Activated naive CD8-positive, alpha-beta T cell treated with anti-CD3 and anti-CD28 coated beads, Interleukin-2, amount 50 U/mL, for 24 hours (primary cell): ENCODE results near the gene TST.
A peak's percentile ranks its signal among the peaks of the same experiment; 100 is the strongest.

Source experiments
- ATAC-seq: fragments of 150-1000 bp; cut with Tn5 transposase; one replicate; pipeline ENCODE4 v1.10.0; 2021
- DNase-seq: peaks from one replicate; pipeline ENCODE4 v3.0.0; 2021
- H3K27ac Mint-ChIP-seq: one replicate; pipeline ENCODE4 v1.8.0; 2021; ENCODE audit warnings: mild to moderate bottlenecking, mixed read lengths
- H3K27me3 Mint-ChIP-seq: one replicate; pipeline ENCODE4 v1.8.0; 2021; ENCODE audit warnings: mixed read lengths
- H3K36me3 Mint-ChIP-seq: one replicate; pipeline ENCODE4 v1.8.0; 2021; ENCODE audit warnings: low read depth, mixed read lengths
- H3K4me1 Mint-ChIP-seq: one replicate; pipeline ENCODE4 v1.8.0; 2021; ENCODE audit warnings: mixed read lengths
- H3K4me3 Mint-ChIP-seq: one replicate; pipeline ENCODE4 v1.8.0; 2021; ENCODE audit warnings: mild to moderate bottlenecking, moderate library complexity, mixed read lengths
- H3K9me3 Mint-ChIP-seq: one replicate; pipeline ENCODE4 v1.8.0; 2021; ENCODE audit warnings: mixed read lengths

The TST gene

GRCh38 chr22:37018086-37018814 is 997 bp downstream of the TST start:
- no peaks in the 10 kb centered on the region for H3K36me3 Mint-ChIP-seq
- peak overlapping the region; percentile 42 for H3K4me3 Mint-ChIP-seq
- H3K27me3 Mint-ChIP-seq: peaks cover 22% of the 10 kb centered on the region
- ATAC-seq (no peak), DNase-seq (no peak)
- H3K4me1 Mint-ChIP-seq: peaks cover 11% of the 10 kb centered on the region
- H3K9me3 Mint-ChIP-seq: no peaks in the 10 kb centered on the region
- no peak overlapping the region for H3K27ac Mint-ChIP-seq

GRCh38 chr22:37017356-37017755 is 1.9 kb downstream of the TST start:
- Mint-ChIP-seq H3K4me3 (no peak overlapping the region), H3K27me3 (peaks cover 22% of the 10 kb centered on the region), H3K36me3 (no peaks in the 10 kb centered on the region), H3K9me3 (no peaks in the 10 kb centered on the region), H3K4me1 (peaks cover 11% of the 10 kb centered on the region), H3K27ac (no peak overlapping the region)
- ATAC-seq (no peak), DNase-seq (no peak)

GRCh38 chr22:37016134-37016910 is 2.9 kb downstream of the TST start:
- no peak for ATAC-seq
- Mint-ChIP-seq H3K36me3 (no peaks in the 10 kb centered on the region), H3K27me3 (peaks cover 18% of the 10 kb centered on the region), H3K27ac (no peak overlapping the region), H3K4me3 (no peak overlapping the region), H3K4me1 (peaks cover 11% of the 10 kb centered on the region), H3K9me3 (no peaks in the 10 kb centered on the region)
- DNase-seq: no peak

GRCh38 chr22:37015587-37015878 is 3.7 kb downstream of the TST start:
- ATAC-seq (no peak), DNase-seq (no peak)
- no peaks in the 10 kb centered on the region for H3K9me3 Mint-ChIP-seq
- H3K4me1 Mint-ChIP-seq: peaks cover 10% of the 10 kb centered on the region
- H3K27ac Mint-ChIP-seq: no peak overlapping the region
- H3K27me3 Mint-ChIP-seq: peaks cover 13% of the 10 kb centered on the region
- H3K36me3 Mint-ChIP-seq: no peaks in the 10 kb centered on the region
- no peak overlapping the region for H3K4me3 Mint-ChIP-seq

- Mint-ChIP-seq H3K4me1 (peaks cover 5% of the 10 kb centered on the region), H3K36me3 (no peaks in the 10 kb centered on the region), H3K9me3 (no peaks in the 10 kb centered on the region), H3K27ac (no peak overlapping the region), H3K27me3 (peaks cover 8% of the 10 kb centered on the region), H3K4me3 (no peak overlapping the region)
- DNase-seq (no peak), ATAC-seq (no peak)
Measured at GRCh38 chr22:37014835-37015586, 4.2 kb downstream of the TST start.

GRCh38 chr22:37014415-37014806 is 4.8 kb downstream of the TST start:
- ATAC-seq (no peak), DNase-seq (no peak)
- no peaks in the 10 kb centered on the region for H3K9me3 Mint-ChIP-seq
- H3K27me3 Mint-ChIP-seq: peaks cover 10% of the 10 kb centered on the region
- no peak overlapping the region for H3K27ac Mint-ChIP-seq
- no peaks in the 10 kb centered on the region for H3K36me3 Mint-ChIP-seq
- H3K4me1 Mint-ChIP-seq: peaks cover 3% of the 10 kb centered on the region
- no peak overlapping the region for H3K4me3 Mint-ChIP-seq

- Mint-ChIP-seq H3K4me3 (no peak overlapping the region), H3K36me3 (no peaks in the 10 kb centered on the region), H3K4me1 (no peaks in the 10 kb centered on the region), H3K9me3 (no peaks in the 10 kb centered on the region), H3K27me3 (peaks cover 8% of the 10 kb centered on the region), H3K27ac (no peak overlapping the region)
- no peak for ATAC-seq
- DNase-seq: no peak
Measured at GRCh38 chr22:37012956-37013355, 6.3 kb downstream of the TST start.

GRCh38 chr22:37012262-37012904 is 6.9 kb downstream of the TST start:
- Mint-ChIP-seq H3K9me3 (no peaks in the 10 kb centered on the region), H3K4me1 (no peaks in the 10 kb centered on the region), H3K27ac (no peak overlapping the region), H3K36me3 (no peaks in the 10 kb centered on the region), H3K27me3 (peaks cover 5% of the 10 kb centered on the region), H3K4me3 (no peak overlapping the region)
- ATAC-seq: no peak
- no peak for DNase-seq

- Mint-ChIP-seq H3K36me3 (no peaks in the 10 kb centered on the region), H3K27ac (no peak overlapping the region), H3K9me3 (no peaks in the 10 kb centered on the region), H3K4me3 (no peak overlapping the region), H3K4me1 (no peaks in the 10 kb centered on the region), H3K27me3 (peaks cover 6% of the 10 kb centered on the region)
- DNase-seq: no peak
- ATAC-seq: no peak
Measured at GRCh38 chr22:37011472-37011871, 7.8 kb downstream of the TST start.

GRCh38 chr22:37010976-37011375 is 8.3 kb downstream of the TST start:
- H3K4me3 Mint-ChIP-seq: no peak overlapping the region
- no peak for ATAC-seq
- H3K27me3 Mint-ChIP-seq: peaks cover 10% of the 10 kb centered on the region
- no peak for DNase-seq
- H3K36me3 Mint-ChIP-seq: no peaks in the 10 kb centered on the region
- no peak overlapping the region for H3K27ac Mint-ChIP-seq
- H3K4me1 Mint-ChIP-seq: no peaks in the 10 kb centered on the region
- no peaks in the 10 kb centered on the region for H3K9me3 Mint-ChIP-seq

GRCh38 chr22:37010174-37010573 is 9.1 kb downstream of the TST start:
- H3K4me3 Mint-ChIP-seq: no peak overlapping the region
- DNase-seq (no peak), ATAC-seq (no peak)
- no peaks in the 10 kb centered on the region for H3K9me3 Mint-ChIP-seq
- H3K27me3 Mint-ChIP-seq: peaks cover 11% of the 10 kb centered on the region
- H3K36me3 Mint-ChIP-seq: no peaks in the 10 kb centered on the region
- H3K4me1 Mint-ChIP-seq: no peaks in the 10 kb centered on the region
- no peak overlapping the region for H3K27ac Mint-ChIP-seq

GRCh38 chr22:37009490-37009889 is 9.8 kb downstream of the TST start:
- Mint-ChIP-seq H3K27me3 (peaks cover 15% of the 10 kb centered on the region), H3K27ac (no peak overlapping the region), H3K4me1 (no peaks in the 10 kb centered on the region), H3K9me3 (no peaks in the 10 kb centered on the region), H3K4me3 (no peak overlapping the region), H3K36me3 (no peaks in the 10 kb centered on the region)
- no peak for DNase-seq
- ATAC-seq: no peak

GRCh38 chr22:37008365-37008764 is 10.9 kb downstream of the TST start:
- ATAC-seq (no peak), DNase-seq (no peak)
- H3K36me3 Mint-ChIP-seq: no peaks in the 10 kb centered on the region
- no peaks in the 10 kb centered on the region for H3K9me3 Mint-ChIP-seq
- H3K27me3 Mint-ChIP-seq: peaks cover 17% of the 10 kb centered on the region
- H3K4me3 Mint-ChIP-seq: no peak overlapping the region
- no peaks in the 10 kb centered on the region for H3K4me1 Mint-ChIP-seq
- H3K27ac Mint-ChIP-seq: no peak overlapping the region

- no peak for DNase-seq
- no peak overlapping the region for H3K27ac Mint-ChIP-seq
Measured at GRCh38 chr22:37007651-37008050, 11.6 kb downstream of the TST start.

More at GRCh38 chr22:37007651-37008050, 11.6 kb downstream of the TST start:
- no peak for ATAC-seq
- no peak overlapping the region for H3K4me3 Mint-ChIP-seq
- no peaks in the 10 kb centered on the region for H3K4me1 Mint-ChIP-seq
- no peaks in the 10 kb centered on the region for H3K36me3 Mint-ChIP-seq
- no peaks in the 10 kb centered on the region for H3K9me3 Mint-ChIP-seq
- H3K27me3 Mint-ChIP-seq: peaks cover 17% of the 10 kb centered on the region
